ENCODE measurements around the gene RANGRF.

Gene RANGRF

GRCh38 chr17:8274816-8275215 lies 13.7 kb upstream of the RANGRF start:
- no peak for DNase-seq

- DNase-seq = no peak
These were observed 12.8 kb upstream of the RANGRF start for GRCh38 chr17:8275421-8276290.

- DNase-seq = no peak
These were observed 11.2 kb upstream of the RANGRF start for GRCh38 chr17:8277317-8277716.

- DNase-seq = no peak
These were observed 6.1 kb upstream of the RANGRF start for GRCh38 chr17:8282345-8282744.

- no peak for DNase-seq
These were observed 5.1 kb upstream of the RANGRF start for GRCh38 chr17:8283356-8283755.

- no peak for DNase-seq
These were observed 4.3 kb upstream of the RANGRF start for GRCh38 chr17:8284126-8284525.

DNA sequence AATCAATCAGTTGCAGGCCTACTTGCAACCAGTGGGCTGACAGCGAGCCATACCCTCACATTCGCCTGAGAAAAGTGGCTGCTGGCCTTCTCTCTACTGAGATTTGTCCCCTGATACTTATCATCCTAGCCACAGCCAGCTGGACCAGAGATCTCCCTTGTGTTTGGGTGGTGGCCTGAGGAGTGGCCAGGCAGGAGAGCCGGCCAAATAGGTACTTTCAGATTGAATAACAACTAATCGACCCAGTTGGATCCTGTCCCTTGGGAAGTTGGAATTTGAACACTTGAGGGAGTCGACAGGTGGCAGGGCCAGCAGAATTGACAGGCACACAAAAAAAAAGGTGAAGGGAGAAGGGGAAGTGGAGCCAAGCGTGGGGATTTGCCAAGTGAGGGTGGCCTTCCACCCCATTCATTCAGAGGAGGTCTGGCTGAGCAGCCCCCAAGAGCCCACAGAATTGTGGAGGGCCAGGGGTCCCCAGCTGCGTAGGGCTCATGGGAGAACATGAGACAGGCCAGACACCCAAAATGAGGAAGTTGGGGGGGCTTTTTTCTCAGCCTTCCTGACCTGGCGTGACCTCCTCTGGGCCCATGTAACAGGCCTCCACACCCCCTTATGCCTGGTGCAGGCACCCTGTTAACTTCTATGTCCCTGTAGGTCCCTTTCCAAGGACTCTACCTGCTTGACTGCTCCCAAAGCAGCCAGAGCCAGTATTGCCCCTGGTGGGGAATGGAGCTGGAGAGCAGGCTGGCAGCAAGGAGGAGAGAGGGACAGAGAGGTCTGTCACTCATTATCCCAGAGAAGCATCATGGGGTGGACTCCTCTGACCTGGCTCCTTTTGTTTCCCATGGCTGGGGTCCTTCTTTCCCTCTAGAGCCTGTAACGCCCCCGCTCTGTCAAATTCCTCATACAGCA lies 2.9 kb upstream of the RANGRF start:
- DNase-seq = peak; percentile 2

- DNase-seq = no peak
These were observed 677 bp upstream of the RANGRF start for GRCh38 chr17:8287651-8288335.

DNA sequence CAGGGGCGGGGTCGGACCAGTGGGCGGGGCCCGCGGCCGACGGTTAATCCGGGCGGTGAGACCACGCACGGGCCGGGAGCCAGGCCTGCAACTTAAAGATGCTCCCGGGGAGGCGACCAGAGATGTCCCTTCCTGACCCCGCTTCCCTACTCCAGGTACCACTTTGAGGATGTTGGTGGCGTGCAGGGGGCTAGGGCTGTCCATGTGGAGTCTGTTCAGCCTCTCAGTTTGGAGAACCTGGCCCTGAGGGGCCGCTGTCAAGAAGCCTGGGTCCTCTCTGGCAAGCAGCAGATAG lies 580 bp downstream of the RANGRF start:
- DNase-seq = no peak

- no peak for DNase-seq
These were observed 1.6 kb downstream of the RANGRF start for GRCh38 chr17:8290043-8290442.

- DNase-seq = no peak
These were observed 4.3 kb downstream of the RANGRF start for GRCh38 chr17:8292639-8293395.

DNA sequence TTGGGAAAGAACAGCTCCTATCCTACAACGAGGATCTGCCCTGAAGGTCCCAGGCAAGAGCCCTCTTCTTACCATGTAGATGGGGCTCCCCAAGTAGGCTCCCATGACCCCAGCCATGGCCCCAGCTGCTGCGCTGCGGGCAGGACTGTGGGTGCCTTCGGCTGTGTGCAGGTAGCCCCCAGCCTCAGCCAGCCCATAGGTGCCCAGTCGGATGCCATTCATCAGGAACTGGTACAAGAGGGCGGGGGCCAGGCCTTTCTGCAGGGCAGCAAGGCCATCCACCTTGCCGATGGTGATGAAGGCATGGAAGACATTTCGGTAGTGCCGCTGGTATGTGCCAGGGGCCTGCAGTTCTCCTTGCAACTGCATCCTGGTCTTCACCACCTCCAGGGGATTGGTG lies 5.9 kb downstream of the RANGRF start:
- DNase-seq = no peak

GRCh38 chr17:8294814-8295316 lies 6.4 kb downstream of the RANGRF start:
- DNase-seq = no peak

DNA sequence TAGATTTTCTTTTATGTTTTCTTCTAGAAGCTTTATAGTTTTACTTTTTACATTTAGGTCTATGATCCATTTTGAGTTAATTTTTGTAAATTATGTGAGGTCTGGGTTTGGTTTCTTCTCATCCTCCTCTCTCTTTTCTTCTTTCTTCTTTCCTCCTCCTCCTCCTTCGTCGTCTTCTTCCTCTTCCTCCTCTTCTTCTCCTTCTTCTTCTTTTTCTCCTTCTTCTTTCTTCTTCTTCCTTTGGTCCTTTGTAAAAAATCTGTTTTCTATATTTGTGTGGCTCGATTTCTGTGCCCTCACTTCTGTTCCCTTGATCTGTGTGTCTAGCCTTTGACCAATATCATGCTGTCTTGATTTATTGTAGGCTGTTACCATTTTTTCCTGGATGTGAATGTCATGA lies 11.8 kb downstream of the RANGRF start:
- DNase-seq = peak; percentile 47

DNA sequence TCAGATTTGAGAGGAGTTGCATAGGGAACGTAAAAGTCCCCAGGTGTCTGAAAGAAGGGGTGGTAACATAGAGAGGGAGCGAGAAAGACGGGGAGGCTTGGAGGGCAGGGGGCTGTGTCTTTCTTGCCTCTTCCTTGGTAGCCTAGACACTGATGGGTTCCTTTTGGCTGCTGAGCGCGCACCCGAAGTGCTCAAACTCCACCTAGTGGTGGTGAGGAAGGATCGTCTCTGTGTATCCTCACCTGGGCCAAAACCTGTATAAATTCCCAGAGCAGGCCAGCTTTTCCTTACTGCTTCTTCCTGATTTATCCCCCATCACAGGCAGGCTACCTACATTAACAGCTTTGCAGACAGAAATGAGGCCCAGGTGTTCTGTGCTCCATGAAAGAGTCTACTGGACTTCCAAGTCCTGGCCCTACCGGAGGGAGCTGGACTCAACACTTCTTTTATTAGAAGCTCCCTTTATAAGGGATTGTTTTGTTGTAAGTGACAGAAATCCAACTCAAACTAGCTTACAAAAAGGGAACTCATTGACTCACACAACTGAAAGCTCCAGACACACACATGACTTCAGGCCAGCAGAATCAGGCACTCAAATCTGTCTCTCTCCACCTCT lies 12.3 kb downstream of the RANGRF start:
- peak; percentile 66 for DNase-seq

- DNase-seq = no peak
These were observed 22.2 kb downstream of the RANGRF start for GRCh38 chr17:8310601-8311123.

GRCh38 chr17:8311131-8311790 lies 22.8 kb downstream of the RANGRF start:
- DNase-seq = no peak

DNA sequence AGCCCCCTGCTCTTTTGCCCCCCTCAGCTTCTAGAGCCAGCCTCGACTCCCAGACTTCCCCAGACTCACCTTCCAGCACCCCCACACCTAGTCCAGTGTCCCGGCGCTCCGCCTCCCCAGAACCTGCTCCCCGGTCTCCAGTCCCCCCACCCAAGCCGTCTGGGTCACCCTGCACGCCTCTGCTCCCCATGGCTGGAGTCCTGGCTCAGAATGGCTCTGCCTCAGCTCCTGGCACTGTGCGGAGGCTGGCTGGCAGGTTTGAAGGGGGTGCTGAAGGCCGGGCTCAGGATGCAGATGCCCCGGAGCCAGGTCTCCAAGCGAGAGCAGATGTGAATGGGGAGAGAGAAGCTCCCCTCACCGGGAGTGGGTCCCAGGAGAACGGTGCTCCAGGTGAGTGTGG lies 23.8 kb downstream of the RANGRF start:
- DNase-seq = no peak

- DNase-seq = no peak
These were observed 24.5 kb downstream of the RANGRF start for GRCh38 chr17:8312726-8313600.

All from midbrain (tissue), 1 donor.